ENCODE measurements around the gene PPP1R16B. TPM values are rescaled to one million over a fixed set of nuclear protein-coding genes. Genes with fewer than 3 reads are reported as not detected.

PPP1R16B gene
- total and polyA plus RNA-seq, 2 of the 8 experiments (the other 6 are each of a cell fraction or from before 2014, with no cell fraction given): 2.6 to 8.9 TPM

- no peak overlapping the region for H3K14ac ChIP-seq (ENCODE audit: insufficient read length)
- no peak overlapping the region for H2BK120ac ChIP-seq (replicated peaks; ENCODE audit: low read depth, low read length)
- H3K4ac ChIP-seq (replicated peaks; ENCODE audit: insufficient read length, low read depth, low read length): no peak overlapping the region
- no peak overlapping the region for H2AFZ ChIP-seq (ENCODE audit: low read length)
- CTCF ChIA-PET (ENCODE audit: partially characterized antibody): no interaction called here
- H3K9me3 ChIP-seq (ENCODE audit: insufficient read depth in 2 of 2, low read depth in 1 of 2, low read length in 1 of 2): no peaks in the 10 kb centered on the region
- no peak for DNase-seq (ENCODE audit: low read depth in 1 of 2, low spot score in 2 of 2)
- no peak overlapping the region for H3K4me3 ChIP-seq (ENCODE audit: extremely low read depth in 1 of 4, insufficient read depth in 2 of 4, low read depth in 3 of 4, low read length in 4 of 4)
- no peak overlapping the region for H3K18ac ChIP-seq (ENCODE audit: extremely low read depth, low read length)
- no peak overlapping the region for H4K8ac ChIP-seq (ENCODE audit: extremely low read depth, insufficient read depth, low read length)
- H3K23me2 ChIP-seq (ENCODE audit: low read depth, low read length): no peaks in the 10 kb centered on the region
- FAIRE-seq: no peak
- no peak overlapping the region for H3K23ac ChIP-seq (ENCODE audit: insufficient read length)
- H3K4me1 ChIP-seq (replicated peaks in 1 of 4; ENCODE audit: control insufficient read depth in 3 of 4, insufficient read depth in 4 of 4, low read length in 3 of 4): peaks cover 0 to 3% (median 0%) of the 10 kb centered on the region in 4 experiments; a peak in 1 of 7 replicates
- 48% methylated on average over 2 of the region's 2 CpGs; no CpG with 5 or more reads in 1 of the 2 experiments for WGBS, 2 experiments (ENCODE audit: extremely low coverage in 1 of 2, insufficient coverage in 1 of 2, insufficient read length in 1 of 2, insufficient replicate concordance in 2 of 2, low coverage in 1 of 2, low lambda C conversion rate in 2 of 2, missing lambda C conversion rate in 1 of 2)
- H4K20me1 ChIP-seq (replicated peaks in 1 of 2; ENCODE audit: control insufficient read depth in 1 of 2, insufficient read depth in 2 of 2, low read length in 2 of 2): no peaks in the 10 kb centered on the region
- H3K79me2 ChIP-seq (ENCODE audit: control insufficient read depth in 1 of 2, insufficient read depth in 2 of 2, low read length in 2 of 2): no peaks in the 10 kb centered on the region
- no peak overlapping the region for H2BK12ac ChIP-seq (ENCODE audit: low read depth, low read length)
- no peak overlapping the region for H4K91ac ChIP-seq (replicated peaks; ENCODE audit: insufficient read length, low read length)
- H3K4me2 ChIP-seq (ENCODE audit: insufficient read depth in 1 of 2, low read depth in 2 of 2, low read length in 2 of 2): no peak overlapping the region
- no peak overlapping the region for H4K5ac ChIP-seq (ENCODE audit: insufficient read length, low read depth, low read length)
- H2BK5ac ChIP-seq (ENCODE audit: low read depth, low read length): no peak overlapping the region
- H3K27me3 ChIP-seq (replicated peaks in 1 of 4; ENCODE audit: control insufficient read depth in 3 of 4, extremely low read depth in 1 of 4, insufficient read depth in 3 of 4, low read length in 3 of 4): no peaks in the 10 kb centered on the region
- no peaks in the 10 kb centered on the region for H3K36me3 ChIP-seq (ENCODE audit: control insufficient read depth in 2 of 4, insufficient read depth in 4 of 4, low read length in 3 of 4)
- no peak overlapping the region for H2BK15ac ChIP-seq (ENCODE audit: low read length)
- H2BK20ac ChIP-seq (ENCODE audit: low read length): no peak overlapping the region
- H2AK5ac ChIP-seq (ENCODE audit: low read depth, low read length): no peak overlapping the region
- H3K9ac ChIP-seq (replicated peaks in 1 of 4; ENCODE audit: extremely low read depth in 1 of 4, low read depth in 3 of 4, low read length in 3 of 4): no peak overlapping the region
- H3K27ac ChIP-seq (ENCODE audit: low read depth, low read length): no peak overlapping the region
- peaks cover 2% of the 10 kb centered on the region; the same call in 1 of the 2 replicates for H3K79me1 ChIP-seq (ENCODE audit: low read depth, low read length)
- POLR2A ChIA-PET (ENCODE audit: partially characterized antibody): interaction anchor here (2.1 kb wide), 1 partner anchor 35 kb away, joined by 4 read pairs; no protein-coding TSS in a partner anchor
- H3K56ac ChIP-seq (replicated peaks; ENCODE audit: insufficient read length, low read depth, low read length): no peak overlapping the region
- TF ChIP-seq POU5F1 (IDR thresholded peaks at IDR 0.05; ENCODE audit: low read depth, low read length): no peak
- TF ChIP-seq POLR2A (IDR thresholded peaks at IDR 0.05; ENCODE audit: control extremely low read depth in 1 of 2, low read depth in 2 of 2, low read length in 2 of 2): no peak
- no peak for TF ChIP-seq EZH2 (IDR thresholded peaks at IDR 0.05; ENCODE audit: low read depth, low read length, severe bottlenecking)
- TF ChIP-seq, protein P1, sequence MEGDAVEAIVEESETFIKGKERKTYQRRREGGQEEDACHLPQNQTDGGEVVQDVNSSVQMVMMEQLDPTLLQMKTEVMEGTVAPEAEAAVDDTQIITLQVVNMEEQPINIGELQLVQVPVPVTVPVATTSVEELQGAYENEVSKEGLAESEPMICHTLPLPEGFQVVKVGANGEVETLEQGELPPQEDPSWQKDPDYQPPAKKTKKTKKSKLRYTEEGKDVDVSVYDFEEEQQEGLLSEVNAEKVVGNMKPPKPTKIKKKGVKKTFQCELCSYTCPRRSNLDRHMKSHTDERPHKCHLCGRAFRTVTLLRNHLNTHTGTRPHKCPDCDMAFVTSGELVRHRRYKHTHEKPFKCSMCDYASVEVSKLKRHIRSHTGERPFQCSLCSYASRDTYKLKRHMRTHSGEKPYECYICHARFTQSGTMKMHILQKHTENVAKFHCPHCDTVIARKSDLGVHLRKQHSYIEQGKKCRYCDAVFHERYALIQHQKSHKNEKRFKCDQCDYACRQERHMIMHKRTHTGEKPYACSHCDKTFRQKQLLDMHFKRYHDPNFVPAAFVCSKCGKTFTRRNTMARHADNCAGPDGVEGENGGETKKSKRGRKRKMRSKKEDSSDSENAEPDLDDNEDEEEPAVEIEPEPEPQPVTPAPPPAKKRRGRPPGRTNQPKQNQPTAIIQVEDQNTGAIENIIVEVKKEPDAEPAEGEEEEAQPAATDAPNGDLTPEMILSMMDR (IDR thresholded peaks at IDR 0.05; ENCODE audit: control extremely low read depth in 1 of 3, insufficient read depth in 1 of 3, low read depth in 1 of 3, low read length in 3 of 3): no peak
- no peak for TF ChIP-seq RXRA (IDR thresholded peaks at IDR 0.05; ENCODE audit: insufficient read depth, low read depth, low read length)
- no peak for TF ChIP-seq ZNF274 (IDR thresholded peaks at IDR 0.05; ENCODE audit: borderline replicate concordance, extremely low read depth, low read length)
- no peak for TF ChIP-seq EP300 (IDR thresholded peaks at IDR 0.05; ENCODE audit: borderline replicate concordance in 1 of 2, low read depth in 2 of 2, low read length in 2 of 2)
- no peak for TF ChIP-seq TCF12 (IDR thresholded peaks at IDR 0.05; ENCODE audit: low read depth, low read length)
- no peak for TF ChIP-seq SIX5 (IDR thresholded peaks at IDR 0.05; ENCODE audit: low read depth, low read length)
- TF ChIP-seq, protein P2, sequence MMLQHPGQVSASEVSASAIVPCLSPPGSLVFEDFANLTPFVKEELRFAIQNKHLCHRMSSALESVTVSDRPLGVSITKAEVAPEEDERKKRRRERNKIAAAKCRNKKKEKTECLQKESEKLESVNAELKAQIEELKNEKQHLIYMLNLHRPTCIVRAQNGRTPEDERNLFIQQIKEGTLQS (IDR thresholded peaks at IDR 0.05; ENCODE audit: insufficient read depth, low read depth, low read length): no peak
- no peak for TF ChIP-seq ASH2L (IDR thresholded peaks at IDR 0.05; ENCODE audit: low read length)
- TF ChIP-seq JUND (IDR thresholded peaks at IDR 0.05; ENCODE audit: low read length): no peak
Observed at GRCh38 chr20:38841570-38841969, 36.1 kb downstream of the PPP1R16B start.
